HFFc6 (cell line): Measurements from ENCODE around the gene MDFIC. TPM values are rescaled to one million over a fixed set of nuclear protein-coding genes. Genes with fewer than 3 reads are reported as not detected.

Experiments
- DNase-seq: peaks from one replicate; pipeline ENCODE4 v3.0.0-alpha.2; 2018
- H3K27ac Mint-ChIP-seq: 2 replicates; pipeline ENCODE4 v1.8.0; 2020; ENCODE audit warnings: mild to moderate bottlenecking, mixed read lengths
- H3K27me3 Mint-ChIP-seq: 2 replicates; pipeline ENCODE4 v1.8.0; 2021; ENCODE audit warnings: mild to moderate bottlenecking, moderate library complexity, mixed read lengths; ENCODE audit not compliant: insufficient read depth
- H3K36me3 Mint-ChIP-seq: 2 replicates; pipeline ENCODE4 v1.8.0; 2021; ENCODE audit warnings: low read depth, mixed read lengths
- H3K4me1 Mint-ChIP-seq: 2 replicates; pipeline ENCODE4 v1.8.0; 2020; ENCODE audit warnings: low read depth, mixed read lengths
- H3K4me3 Mint-ChIP-seq: 2 replicates; pipeline ENCODE4 v1.8.0; 2020; ENCODE audit warnings: mild to moderate bottlenecking, moderate library complexity, mixed read lengths
- H3K9me3 Mint-ChIP-seq: 2 replicates; pipeline ENCODE4 v1.8.0; 2020; ENCODE audit warnings: mild to moderate bottlenecking, mixed read lengths
- total RNA-seq, 6 experiments: library from RNA; stranded (reverse); fragmentation: NEBNext Ultra II Directional; extraction: Animal tissue kit (Norgen Biotek cat#: 25700); gene quantifications; 2 replicates in 1 of 6; 3 replicates in 5 of 6; pipeline ENCODE4 v1.2.3, GENCODE V29; 2021
- TF ChIP-seq, protein P1 (sequence below): fragments of 200-600 bp; sonication (generic); IDR thresholded peaks from 2 replicates; pipeline ENCODE4 v1.5.0; 2021; ENCODE audit warnings: antibody characterized with exemption, mild to moderate bottlenecking

MDFIC gene
- total RNA-seq, 6 experiments from 2014 or later, result 33.3 to 57.9 (median 45.5) TPM

DNA sequence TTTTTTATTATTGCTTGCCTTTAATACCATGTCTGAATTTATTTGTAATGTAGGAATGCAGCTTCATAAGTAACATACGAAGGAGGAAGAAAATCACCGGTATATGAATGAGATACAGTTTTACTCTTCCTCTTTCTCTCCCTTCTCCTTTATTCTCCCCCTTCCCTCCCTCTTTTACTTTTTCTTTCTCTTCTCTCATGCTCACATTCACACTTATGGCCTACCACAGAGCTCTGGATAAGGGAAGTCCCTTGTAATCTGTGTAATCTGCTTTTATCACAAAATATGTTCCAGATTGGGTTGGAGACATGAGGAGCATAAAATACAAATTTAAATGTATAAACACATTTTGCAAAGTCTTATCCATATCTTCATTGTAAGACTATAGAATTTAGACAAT, 59.4 kb downstream of the MDFIC start:
- no peaks in the 10 kb centered on the region for H3K27me3 Mint-ChIP-seq
- DNase-seq, result no peak
- peaks cover 30% of the 10 kb centered on the region for H3K4me1 Mint-ChIP-seq
- TF ChIP-seq, protein P1, sequence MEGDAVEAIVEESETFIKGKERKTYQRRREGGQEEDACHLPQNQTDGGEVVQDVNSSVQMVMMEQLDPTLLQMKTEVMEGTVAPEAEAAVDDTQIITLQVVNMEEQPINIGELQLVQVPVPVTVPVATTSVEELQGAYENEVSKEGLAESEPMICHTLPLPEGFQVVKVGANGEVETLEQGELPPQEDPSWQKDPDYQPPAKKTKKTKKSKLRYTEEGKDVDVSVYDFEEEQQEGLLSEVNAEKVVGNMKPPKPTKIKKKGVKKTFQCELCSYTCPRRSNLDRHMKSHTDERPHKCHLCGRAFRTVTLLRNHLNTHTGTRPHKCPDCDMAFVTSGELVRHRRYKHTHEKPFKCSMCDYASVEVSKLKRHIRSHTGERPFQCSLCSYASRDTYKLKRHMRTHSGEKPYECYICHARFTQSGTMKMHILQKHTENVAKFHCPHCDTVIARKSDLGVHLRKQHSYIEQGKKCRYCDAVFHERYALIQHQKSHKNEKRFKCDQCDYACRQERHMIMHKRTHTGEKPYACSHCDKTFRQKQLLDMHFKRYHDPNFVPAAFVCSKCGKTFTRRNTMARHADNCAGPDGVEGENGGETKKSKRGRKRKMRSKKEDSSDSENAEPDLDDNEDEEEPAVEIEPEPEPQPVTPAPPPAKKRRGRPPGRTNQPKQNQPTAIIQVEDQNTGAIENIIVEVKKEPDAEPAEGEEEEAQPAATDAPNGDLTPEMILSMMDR, result no peak
- no peak overlapping the region for H3K4me3 Mint-ChIP-seq
- H3K27ac Mint-ChIP-seq, result no peak overlapping the region; the same call in 1 of the 2 replicates
- no peaks in the 10 kb centered on the region for H3K9me3 Mint-ChIP-seq
- peaks cover 23% of the 10 kb centered on the region for H3K36me3 Mint-ChIP-seq

DNA sequence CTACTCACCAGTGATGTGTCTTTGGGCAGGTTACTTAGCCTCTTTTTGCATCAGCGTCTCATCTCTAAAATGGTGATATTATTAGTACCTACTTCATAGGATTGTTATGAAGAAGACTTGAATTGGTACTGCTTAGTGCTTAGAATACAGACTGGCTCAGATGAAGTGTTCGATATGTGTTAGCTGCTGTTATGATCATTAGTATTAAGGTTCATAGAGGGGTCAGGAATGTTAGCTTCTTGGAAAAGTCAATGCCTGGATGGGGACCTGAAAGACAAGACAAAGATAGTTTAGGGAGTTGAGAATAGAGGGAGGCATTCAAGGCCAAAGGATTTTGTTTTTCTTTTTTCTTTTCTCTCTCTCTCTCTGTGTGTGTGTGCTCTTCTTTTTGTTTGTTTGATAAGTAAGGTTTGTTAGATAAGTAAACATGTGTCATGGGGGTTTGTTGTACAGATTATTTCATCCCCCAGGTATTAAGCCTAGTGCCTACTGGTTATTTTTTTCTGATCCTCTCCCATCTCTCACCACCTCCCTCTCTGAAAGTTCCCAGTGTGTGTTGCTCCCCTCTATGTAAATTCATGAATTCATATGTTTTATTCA, 63.3 kb downstream of the MDFIC start:
- H3K4me1 Mint-ChIP-seq, result peaks cover 34% of the 10 kb centered on the region
- TF ChIP-seq, protein P1, result no peak
- no peak overlapping the region for H3K4me3 Mint-ChIP-seq
- H3K9me3 Mint-ChIP-seq, result no peaks in the 10 kb centered on the region
- DNase-seq, result no peak
- peaks cover 28% of the 10 kb centered on the region for H3K36me3 Mint-ChIP-seq
- no peaks in the 10 kb centered on the region for H3K27me3 Mint-ChIP-seq
- no peak overlapping the region for H3K27ac Mint-ChIP-seq

DNA sequence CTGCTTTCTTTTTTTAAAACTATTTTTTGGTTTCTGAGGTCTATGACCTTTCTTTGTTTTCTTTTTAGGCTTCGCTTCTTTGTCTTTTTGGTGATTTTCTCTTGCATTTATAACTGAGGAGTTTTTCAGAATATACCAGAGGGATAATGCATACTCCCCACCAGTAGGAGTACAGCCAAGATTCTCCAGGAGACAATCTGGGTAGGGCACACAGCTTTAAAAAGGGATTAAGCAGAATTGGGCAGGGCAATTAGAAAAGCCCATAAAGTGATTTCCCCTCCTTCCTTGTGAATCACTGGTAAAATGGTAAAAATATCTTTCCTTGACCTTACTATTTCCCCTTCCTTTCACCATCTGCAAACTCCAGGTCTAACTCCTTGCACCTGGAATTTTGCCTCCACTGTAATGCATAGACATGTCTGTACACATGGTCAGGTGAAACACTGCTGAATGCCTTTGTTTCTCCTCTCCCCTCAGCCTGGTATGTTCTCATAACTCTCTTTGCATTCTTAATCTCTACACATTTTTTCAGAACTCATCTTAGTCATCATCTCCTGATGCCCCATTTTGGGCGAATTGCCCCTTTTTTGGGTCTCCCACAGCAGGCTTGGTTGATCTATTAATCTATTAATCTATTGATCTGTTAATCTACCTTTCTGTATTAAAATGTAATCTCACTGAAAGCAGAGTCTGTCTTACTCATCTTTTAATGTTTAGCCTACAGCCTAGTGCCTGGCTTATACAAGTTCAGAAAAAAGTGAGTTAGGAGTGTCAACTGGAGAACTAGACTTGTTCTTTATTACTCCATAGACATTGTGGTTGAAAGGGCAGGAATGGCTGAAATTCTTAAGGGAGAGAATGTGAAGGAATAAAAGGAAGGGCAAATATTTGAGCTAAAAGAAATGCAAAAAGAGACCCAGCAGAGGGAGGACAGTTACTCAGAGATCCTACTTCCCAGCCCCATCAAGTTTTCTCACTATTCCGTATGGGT, 64.6 kb downstream of the MDFIC start:
- H3K4me3 Mint-ChIP-seq, result no peak overlapping the region
- H3K4me1 Mint-ChIP-seq, result peaks cover 32% of the 10 kb centered on the region
- peaks cover 26% of the 10 kb centered on the region for H3K36me3 Mint-ChIP-seq
- H3K27ac Mint-ChIP-seq, result peak overlapping the region; percentile 9; the same call in 1 of the 2 replicates
- H3K27me3 Mint-ChIP-seq, result no peaks in the 10 kb centered on the region
- TF ChIP-seq, protein P1, result peak; percentile 25; the same call in 1 of the 2 replicates
- H3K9me3 Mint-ChIP-seq, result no peaks in the 10 kb centered on the region
- DNase-seq, result peak; percentile 15

DNA sequence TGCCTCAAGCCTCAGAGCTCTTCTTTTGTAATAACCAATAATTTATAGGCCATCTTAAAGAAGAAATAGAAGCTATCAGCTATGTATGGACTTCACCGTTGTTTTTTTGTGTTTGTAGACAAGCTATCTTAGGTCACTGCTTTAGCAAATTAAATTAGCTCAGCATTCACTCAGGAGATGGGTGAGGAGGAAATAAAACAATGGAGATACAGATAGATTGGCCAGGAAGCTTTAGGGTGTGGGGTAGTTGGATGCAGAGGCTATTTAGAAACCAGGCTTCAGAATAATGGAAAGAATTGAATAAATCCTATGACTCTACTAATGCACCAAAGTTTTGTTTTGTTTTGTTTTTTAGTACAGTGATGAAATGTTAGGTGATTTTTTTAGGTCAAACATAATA, 66.1 kb downstream of the MDFIC start:
- no peak for DNase-seq
- TF ChIP-seq, protein P1, result no peak
- no peak overlapping the region for H3K4me3 Mint-ChIP-seq
- peaks cover 12% of the 10 kb centered on the region for H3K36me3 Mint-ChIP-seq
- H3K9me3 Mint-ChIP-seq, result no peaks in the 10 kb centered on the region
- H3K4me1 Mint-ChIP-seq, result peaks cover 27% of the 10 kb centered on the region
- no peak overlapping the region for H3K27ac Mint-ChIP-seq
- no peaks in the 10 kb centered on the region for H3K27me3 Mint-ChIP-seq

DNA sequence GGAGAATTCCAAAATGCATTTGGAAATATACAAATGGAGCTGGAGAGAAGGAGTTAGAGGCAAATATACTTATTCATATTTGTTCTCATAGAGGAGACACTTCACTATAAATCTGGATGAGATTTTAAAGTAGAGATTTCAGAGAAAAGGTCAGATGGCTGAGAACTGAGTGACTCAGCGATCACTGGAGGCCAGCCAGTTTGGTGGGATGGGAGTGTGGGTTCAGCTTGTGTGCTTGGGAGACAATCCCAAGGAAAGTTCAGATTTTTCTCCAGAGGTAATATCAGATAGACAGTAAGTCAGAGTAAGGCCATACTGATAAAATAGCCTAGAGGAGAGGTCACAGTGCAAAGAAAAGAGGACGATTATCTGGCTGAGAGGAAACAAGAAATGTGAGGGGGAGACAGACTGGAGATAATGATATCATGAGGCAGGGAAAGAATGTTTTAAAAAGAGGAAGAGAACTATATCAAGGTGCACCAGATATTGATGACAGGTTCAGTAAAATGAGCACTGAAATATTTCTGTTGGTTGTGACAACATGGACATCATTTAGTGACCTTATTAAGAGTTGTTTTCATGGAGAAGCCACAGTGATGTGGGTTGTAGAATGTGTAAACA, 67.0 kb downstream of the MDFIC start:
- H3K4me1 Mint-ChIP-seq, result peaks cover 27% of the 10 kb centered on the region
- peak; percentile 63 for DNase-seq
- no peaks in the 10 kb centered on the region for H3K27me3 Mint-ChIP-seq
- TF ChIP-seq, protein P1, result no peak
- H3K9me3 Mint-ChIP-seq, result no peaks in the 10 kb centered on the region
- no peak overlapping the region for H3K27ac Mint-ChIP-seq
- H3K36me3 Mint-ChIP-seq, result peaks cover 17% of the 10 kb centered on the region
- H3K4me3 Mint-ChIP-seq, result no peak overlapping the region
